Measurements from ENCODE around the gene PILRB. TPM values are rescaled to one million over a fixed set of nuclear protein-coding genes. Genes with fewer than 3 reads are reported as not detected.
"Not testable (repeated sequence)": the region's sequence is repeated elsewhere in the genome, so short reads cannot be mapped to it uniquely, and the experiment has no call there.

Gene PILRB
- total and polyA plus RNA-seq, 12 donors = 8.7 to 403 (median 31.3) TPM

- WGBS, 4 donors = 55 to 69% (median 64%) methylated on average over 3 to 6 of the region's 6 CpGs
- H3K4me1 ChIP-seq (replicated peaks in 1 of 2) = peaks cover 0 to 17% of the 10 kb centered on the region in 2 donors
- H3K27me3 ChIP-seq = no peaks in the 10 kb centered on the region
- H3K27ac ChIP-seq = peak overlapping the region in 4 of 5 donors; percentile 19 to 74 (median 35)
- H3K9me3 ChIP-seq (replicated peaks in 1 of 3) = no peaks in the 10 kb centered on the region
- TF ChIP-seq POLR2A (IDR thresholded peaks at IDR 0.05) (no peak), CTCF (IDR thresholded peaks at IDR 0.05) (no peak)
- intact Hi-C loops (cut with DNase I) = loop anchor here in 1 of 2 donors (5.0 kb wide), 1 partner anchor 35 kb away; no protein-coding TSS in a partner anchor
- H3K36me3 ChIP-seq (replicated peaks in 1 of 2) = no peaks in the 10 kb centered on the region
- H3K4me3 ChIP-seq = no peak overlapping the region
- no peak for DNase-seq
Measured at GRCh38 chr7:100372694-100373093, 14.8 kb downstream of the PILRB start.

- WGBS, 4 donors = 33 to 51% (median 45%) methylated on average over 6 to 12 of the region's 12 CpGs
- peak in 2 of 7 donors; percentile 24 to 30 for DNase-seq
- Histone ChIP-seq H3K27ac (peak within 1 kb of the TSS in 4 of 5 donors; percentile 19 to 74 (median 35)), H3K9me3 (replicated peaks in 1 of 3) (no peaks in the 10 kb centered on the region), H3K36me3 (replicated peaks in 1 of 2) (no peaks in the 10 kb centered on the region), H3K4me3 (peak within 1 kb of the TSS in 1 of 4 donors; percentile 26), H3K4me1 (replicated peaks in 1 of 2) (peaks cover 0 to 17% of the 10 kb centered on the region in 2 donors), H3K27me3 (no peaks in the 10 kb centered on the region)
- TF ChIP-seq CTCF (IDR thresholded peaks at IDR 0.05) (no peak), POLR2A (IDR thresholded peaks at IDR 0.05) (no peak)
- intact Hi-C loops (cut with DNase I) = loop anchor here in 1 of 2 donors (5.0 kb wide), 1 partner anchor 34 kb away; no protein-coding TSS in a partner anchor
Measured at GRCh38 chr7:100373261-100373831, 15.4 kb downstream of the PILRB start, which contains the start of gene PILRA. Gene PILRA, plus strand, starts transcription at chr7:100373487. Its CDS starts 170 bp downstream, at chr7:100373657.

- H3K9me3 ChIP-seq (replicated peaks in 1 of 3); H3K36me3 ChIP-seq (replicated peaks in 1 of 2); H3K27me3 ChIP-seq: not testable (repeated sequence)
- Histone ChIP-seq H3K4me3 (peak overlapping the region in 1 of 4 donors; percentile 26), H3K27ac (peak overlapping the region in 3 of 5 donors; percentile 19 to 74 (median 38)), H3K4me1 (replicated peaks in 1 of 2) (peaks cover 0 to 17% of the 10 kb centered on the region in 2 donors)
- TF ChIP-seq CTCF (IDR thresholded peaks at IDR 0.05) = peak in 1 of 6 experiments; percentile 4
- WGBS, 4 donors = 75 to 80% (median 78%) methylated on average over 11 to 15 of the region's 15 CpGs
- peak in 1 of 7 donors; percentile 10 for DNase-seq
- intact Hi-C loops (cut with DNase I) = loop anchor here in 1 of 2 donors (5.0 kb wide), 1 partner anchor 33 kb away; no protein-coding TSS in a partner anchor
Measured at GRCh38 chr7:100373870-100374598, 16.1 kb downstream of the PILRB start.

- Histone ChIP-seq H3K36me3 (replicated peaks in 1 of 2) (no peaks in the 10 kb centered on the region), H3K27me3 (no peaks in the 10 kb centered on the region), H3K4me3 (no peak overlapping the region), H3K4me1 (replicated peaks in 1 of 2) (peaks cover 0 to 17% of the 10 kb centered on the region in 2 donors), H3K27ac (no peak overlapping the region), H3K9me3 (replicated peaks in 1 of 3) (no peaks in the 10 kb centered on the region)
- peak in 1 of 7 donors; percentile 2 for DNase-seq
- 73 to 89% (median 81%) methylated on average over 4 to 5 of the region's 5 CpGs for WGBS, 4 donors
- intact Hi-C loops (cut with DNase I) = loop anchor here in 1 of 2 donors (5.0 kb wide), 1 partner anchor 33 kb away; no protein-coding TSS in a partner anchor
- no peak for TF ChIP-seq POLR2A (IDR thresholded peaks at IDR 0.05)
- no peak for TF ChIP-seq CTCF (IDR thresholded peaks at IDR 0.05)
Measured at GRCh38 chr7:100374601-100375000, 16.7 kb downstream of the PILRB start.

All from adrenal gland (tissue), 12 donors.